ENCODE data around the gene CCER1. TPM values are rescaled to one million over a fixed set of nuclear protein-coding genes. Genes with fewer than 3 reads are reported as not detected.

Gene CCER1
- total RNA-seq, 1 donor from 2014 or later, result not detected

DNA sequence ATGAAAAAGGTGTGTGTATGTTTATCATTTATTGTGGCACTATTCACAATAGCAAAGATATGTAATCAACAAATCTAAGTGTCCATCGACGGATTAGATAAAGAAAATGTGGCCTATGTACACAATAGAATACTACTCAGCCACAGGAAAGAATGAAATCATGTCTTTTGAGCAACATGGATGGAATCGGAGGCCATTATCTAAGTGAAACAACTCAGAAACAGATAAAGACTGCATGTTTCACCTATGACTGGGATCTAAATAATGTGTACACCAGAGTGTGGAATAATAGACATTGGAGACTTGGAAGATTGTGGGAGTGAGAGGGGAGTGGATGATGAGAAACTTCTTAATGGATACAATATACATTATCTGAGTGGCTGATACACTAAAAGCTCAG is 44.0 kb downstream of the CCER1 start:
- Histone ChIP-seq H3K4me3 (no peak overlapping the region), H3K27me3 (no peaks in the 10 kb centered on the region), H3K36me3 (no peaks in the 10 kb centered on the region), H3K9me3 (no peaks in the 10 kb centered on the region), H3K27ac (no peak overlapping the region), H3K4me1 (no peaks in the 10 kb centered on the region)
- intact Hi-C loops (cut with DNase I), result no loop called here
- no peak for TF ChIP-seq POLR2A (IDR thresholded peaks at IDR 0.05)
- DNase-seq (ENCODE audit: extremely low spot score in 2 of 2), result no peak

DNA sequence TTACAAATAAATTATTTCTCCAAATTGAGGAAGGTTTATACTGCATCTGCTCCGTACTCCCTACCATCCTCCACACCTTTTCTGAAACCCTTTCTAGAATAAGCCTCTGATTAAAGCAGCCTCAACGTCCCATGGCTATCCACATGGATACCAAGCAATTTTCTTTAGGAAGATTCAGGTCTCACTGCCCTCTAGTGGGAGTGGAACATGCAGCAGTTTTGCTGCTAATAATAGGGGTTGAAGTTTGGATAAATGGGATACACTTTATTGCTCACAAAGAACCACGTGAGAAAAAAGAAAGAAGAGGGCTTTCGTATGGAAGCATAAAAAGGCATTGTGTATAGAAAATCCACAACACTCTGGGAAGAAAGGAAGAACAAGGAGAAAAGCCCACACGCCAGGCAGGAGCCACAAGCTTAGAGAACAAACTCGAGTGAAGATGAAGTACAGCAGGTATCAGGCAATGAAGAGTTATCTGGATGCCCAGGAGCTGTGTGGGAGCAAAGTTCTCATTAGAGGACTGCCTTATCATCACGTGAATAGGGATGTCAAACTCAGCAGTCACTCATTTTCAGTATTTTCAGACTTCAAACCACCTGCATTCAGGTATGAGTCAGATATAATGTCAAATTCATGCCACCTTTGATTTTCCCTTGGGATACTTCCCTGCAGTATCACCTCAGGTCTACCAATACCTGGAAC is 45.8 kb downstream of the CCER1 start:
- Histone ChIP-seq H3K4me1 (no peaks in the 10 kb centered on the region), H3K27me3 (no peaks in the 10 kb centered on the region), H3K27ac (no peak overlapping the region), H3K9me3 (no peaks in the 10 kb centered on the region), H3K4me3 (no peak overlapping the region), H3K36me3 (no peaks in the 10 kb centered on the region)
- no peak for TF ChIP-seq POLR2AphosphoS5 (IDR thresholded peaks at IDR 0.05; ENCODE audit: insufficient read depth in 1 of 2, low read depth in 1 of 2)
- TF ChIP-seq, protein P1, sequence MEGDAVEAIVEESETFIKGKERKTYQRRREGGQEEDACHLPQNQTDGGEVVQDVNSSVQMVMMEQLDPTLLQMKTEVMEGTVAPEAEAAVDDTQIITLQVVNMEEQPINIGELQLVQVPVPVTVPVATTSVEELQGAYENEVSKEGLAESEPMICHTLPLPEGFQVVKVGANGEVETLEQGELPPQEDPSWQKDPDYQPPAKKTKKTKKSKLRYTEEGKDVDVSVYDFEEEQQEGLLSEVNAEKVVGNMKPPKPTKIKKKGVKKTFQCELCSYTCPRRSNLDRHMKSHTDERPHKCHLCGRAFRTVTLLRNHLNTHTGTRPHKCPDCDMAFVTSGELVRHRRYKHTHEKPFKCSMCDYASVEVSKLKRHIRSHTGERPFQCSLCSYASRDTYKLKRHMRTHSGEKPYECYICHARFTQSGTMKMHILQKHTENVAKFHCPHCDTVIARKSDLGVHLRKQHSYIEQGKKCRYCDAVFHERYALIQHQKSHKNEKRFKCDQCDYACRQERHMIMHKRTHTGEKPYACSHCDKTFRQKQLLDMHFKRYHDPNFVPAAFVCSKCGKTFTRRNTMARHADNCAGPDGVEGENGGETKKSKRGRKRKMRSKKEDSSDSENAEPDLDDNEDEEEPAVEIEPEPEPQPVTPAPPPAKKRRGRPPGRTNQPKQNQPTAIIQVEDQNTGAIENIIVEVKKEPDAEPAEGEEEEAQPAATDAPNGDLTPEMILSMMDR (IDR thresholded peaks at IDR 0.05), result peak in 1 of 3 experiments; percentile 22
- no peak for TF ChIP-seq POLR2A (IDR thresholded peaks at IDR 0.05)
- DNase-seq (ENCODE audit: extremely low spot score in 2 of 2), result no peak
- intact Hi-C loops (cut with DNase I), result no loop called here

DNA sequence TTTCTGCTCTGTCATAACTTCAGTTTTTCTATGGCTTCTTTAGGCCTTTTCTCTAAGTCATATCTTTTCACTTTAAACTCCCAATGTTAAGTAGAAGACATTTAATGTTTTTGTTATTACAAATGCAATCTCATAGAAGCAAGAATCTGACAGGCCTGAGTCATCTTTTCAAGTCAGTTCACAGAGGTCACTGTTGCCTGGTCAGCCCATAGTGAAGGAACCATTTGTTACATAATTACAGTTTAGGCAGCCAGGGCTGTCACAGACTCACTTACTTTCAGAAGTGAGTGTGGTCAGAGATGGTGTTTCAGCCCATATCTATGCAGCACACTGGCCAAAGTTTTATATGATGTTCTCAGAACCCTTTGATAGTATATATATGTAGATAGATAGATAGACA is 46.5 kb downstream of the CCER1 start:
- H3K27ac ChIP-seq, result no peak overlapping the region
- no peaks in the 10 kb centered on the region for H3K9me3 ChIP-seq
- H3K36me3 ChIP-seq, result no peaks in the 10 kb centered on the region
- TF ChIP-seq, protein P1 (IDR thresholded peaks at IDR 0.05), result no peak
- TF ChIP-seq POLR2A (IDR thresholded peaks at IDR 0.05) (no peak), POLR2AphosphoS5 (IDR thresholded peaks at IDR 0.05; ENCODE audit: insufficient read depth in 1 of 2, low read depth in 1 of 2) (no peak)
- H3K27me3 ChIP-seq, result no peaks in the 10 kb centered on the region
- DNase-seq (ENCODE audit: extremely low spot score in 2 of 2), result no peak
- no peaks in the 10 kb centered on the region for H3K4me1 ChIP-seq
- intact Hi-C loops (cut with DNase I), result no loop called here
- no peak overlapping the region for H3K4me3 ChIP-seq

DNA sequence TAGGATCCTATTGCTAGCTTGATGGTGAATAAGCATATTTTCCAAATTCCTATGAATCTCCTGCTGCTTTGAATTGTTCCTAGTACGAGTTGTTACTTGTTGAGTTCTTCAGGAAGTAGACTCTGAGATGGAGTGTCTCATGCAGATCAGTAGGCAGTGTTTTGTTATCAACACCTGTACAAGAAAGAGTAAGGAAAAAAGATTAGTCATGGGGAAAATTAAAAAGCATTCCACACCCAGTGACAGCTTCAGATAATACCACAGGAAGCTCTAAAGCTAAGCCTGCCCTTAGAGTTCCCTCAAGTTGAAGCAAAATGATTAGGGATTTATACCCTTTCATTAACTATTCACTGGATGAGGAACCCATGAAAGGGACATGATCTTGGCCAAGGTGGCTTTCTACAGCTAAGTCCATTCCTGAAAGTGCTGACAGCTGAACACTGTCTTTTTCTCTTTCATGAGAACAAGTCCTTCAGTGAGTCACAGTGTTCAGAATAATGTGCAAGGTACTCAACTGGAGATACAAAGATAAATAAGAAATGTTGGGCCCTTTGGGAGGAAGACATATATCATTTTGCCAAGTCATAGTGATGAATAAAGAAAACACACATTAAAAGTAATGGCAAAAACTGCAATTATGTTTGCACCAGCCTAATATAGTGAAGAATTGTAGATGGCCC is 49.1 kb downstream of the CCER1 start:
- H3K4me3 ChIP-seq, result no peak overlapping the region

DNA sequence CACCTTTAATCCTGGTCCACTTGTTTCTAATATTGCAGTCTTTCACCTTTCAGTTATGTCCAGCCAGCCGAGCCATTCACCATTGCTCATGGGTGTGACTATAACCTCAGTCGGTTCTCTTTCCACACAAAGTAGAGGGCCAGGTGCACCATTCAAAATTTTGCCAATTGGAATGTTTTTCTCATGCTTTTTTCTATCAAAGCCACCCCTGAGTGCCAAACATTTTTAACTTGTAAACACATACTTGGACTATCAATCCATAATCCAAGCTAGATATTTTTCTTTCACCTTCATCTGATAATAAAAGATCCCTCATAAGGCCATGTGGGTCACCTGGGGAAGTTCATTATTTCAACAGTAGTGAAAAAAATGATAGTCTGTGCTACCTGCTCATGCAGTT is 52.4 kb downstream of the CCER1 start:
- no peaks in the 10 kb centered on the region for H3K4me1 ChIP-seq
- intact Hi-C loops (cut with DNase I), result no loop called here
- H3K27me3 ChIP-seq, result no peaks in the 10 kb centered on the region
- TF ChIP-seq POLR2AphosphoS5 (IDR thresholded peaks at IDR 0.05; ENCODE audit: insufficient read depth in 1 of 2, low read depth in 1 of 2) (no peak), POLR2A (IDR thresholded peaks at IDR 0.05) (no peak)
- TF ChIP-seq, protein P1 (IDR thresholded peaks at IDR 0.05), result no peak
- no peaks in the 10 kb centered on the region for H3K36me3 ChIP-seq
- H3K9me3 ChIP-seq, result no peaks in the 10 kb centered on the region
- no peak for DNase-seq (ENCODE audit: extremely low spot score in 2 of 2)
- H3K4me3 ChIP-seq, result no peak overlapping the region
- H3K27ac ChIP-seq, result no peak overlapping the region

More for the DNA sequence above, 49.1 kb downstream of the CCER1 start:
- DNase-seq (ENCODE audit: extremely low spot score in 2 of 2), result no peak
- H3K36me3 ChIP-seq, result no peaks in the 10 kb centered on the region
- H3K9me3 ChIP-seq, result no peaks in the 10 kb centered on the region
- no peaks in the 10 kb centered on the region for H3K27me3 ChIP-seq
- no peaks in the 10 kb centered on the region for H3K4me1 ChIP-seq
- TF ChIP-seq POLR2AphosphoS5 (IDR thresholded peaks at IDR 0.05; ENCODE audit: insufficient read depth in 1 of 2, low read depth in 1 of 2), result no peak
- no peak for TF ChIP-seq POLR2A (IDR thresholded peaks at IDR 0.05)
- TF ChIP-seq, protein P1 (IDR thresholded peaks at IDR 0.05), result no peak
- H3K27ac ChIP-seq, result no peak overlapping the region
- intact Hi-C loops (cut with DNase I), result no loop called here

Other genes with a start within 250 kb of the CCER1 start
- not detected for gene EPYC, start 49.8 kb upstream of the CCER1 start, total RNA-seq
- gene KERA, start 102.8 kb upstream of the CCER1 start, total RNA-seq, result not detected
- 72.9 TPM for gene LUM, start 156.3 kb upstream of the CCER1 start, total RNA-seq
- 1,553 TPM for gene DCN, start 227.6 kb upstream of the CCER1 start, total RNA-seq

All from vagina (tissue), 2 donors.